Measurements from ENCODE around the gene RCOR3.

RCOR3 gene

DNA sequence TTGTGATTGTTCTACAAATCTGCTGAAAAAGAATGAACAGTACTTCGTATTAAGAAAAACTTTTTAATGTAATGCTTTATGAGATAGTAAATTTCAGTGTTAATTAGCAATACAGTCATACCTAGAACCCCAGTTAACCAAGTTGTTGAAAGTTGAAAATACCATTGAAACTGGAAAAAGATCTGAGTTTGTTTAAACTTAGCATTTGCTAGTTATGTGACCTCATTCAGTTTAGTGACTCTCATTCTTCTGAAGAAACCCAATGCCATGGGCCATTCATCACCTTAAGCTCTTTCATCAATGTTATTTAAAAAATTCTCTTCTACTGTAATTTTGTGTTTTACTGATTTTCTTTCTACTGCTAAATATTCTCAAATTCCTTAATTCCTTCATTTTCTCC lies 20.2 kb downstream of the RCOR3 start:
- H3K27ac ChIP-seq = no peak overlapping the region
- TF ChIP-seq, protein P1, sequence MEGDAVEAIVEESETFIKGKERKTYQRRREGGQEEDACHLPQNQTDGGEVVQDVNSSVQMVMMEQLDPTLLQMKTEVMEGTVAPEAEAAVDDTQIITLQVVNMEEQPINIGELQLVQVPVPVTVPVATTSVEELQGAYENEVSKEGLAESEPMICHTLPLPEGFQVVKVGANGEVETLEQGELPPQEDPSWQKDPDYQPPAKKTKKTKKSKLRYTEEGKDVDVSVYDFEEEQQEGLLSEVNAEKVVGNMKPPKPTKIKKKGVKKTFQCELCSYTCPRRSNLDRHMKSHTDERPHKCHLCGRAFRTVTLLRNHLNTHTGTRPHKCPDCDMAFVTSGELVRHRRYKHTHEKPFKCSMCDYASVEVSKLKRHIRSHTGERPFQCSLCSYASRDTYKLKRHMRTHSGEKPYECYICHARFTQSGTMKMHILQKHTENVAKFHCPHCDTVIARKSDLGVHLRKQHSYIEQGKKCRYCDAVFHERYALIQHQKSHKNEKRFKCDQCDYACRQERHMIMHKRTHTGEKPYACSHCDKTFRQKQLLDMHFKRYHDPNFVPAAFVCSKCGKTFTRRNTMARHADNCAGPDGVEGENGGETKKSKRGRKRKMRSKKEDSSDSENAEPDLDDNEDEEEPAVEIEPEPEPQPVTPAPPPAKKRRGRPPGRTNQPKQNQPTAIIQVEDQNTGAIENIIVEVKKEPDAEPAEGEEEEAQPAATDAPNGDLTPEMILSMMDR (conservative IDR thresholded peaks at IDR 0.05) = no peak
- no peak for TF ChIP-seq ZFX (IDR thresholded peaks at IDR 0.05)

DNA sequence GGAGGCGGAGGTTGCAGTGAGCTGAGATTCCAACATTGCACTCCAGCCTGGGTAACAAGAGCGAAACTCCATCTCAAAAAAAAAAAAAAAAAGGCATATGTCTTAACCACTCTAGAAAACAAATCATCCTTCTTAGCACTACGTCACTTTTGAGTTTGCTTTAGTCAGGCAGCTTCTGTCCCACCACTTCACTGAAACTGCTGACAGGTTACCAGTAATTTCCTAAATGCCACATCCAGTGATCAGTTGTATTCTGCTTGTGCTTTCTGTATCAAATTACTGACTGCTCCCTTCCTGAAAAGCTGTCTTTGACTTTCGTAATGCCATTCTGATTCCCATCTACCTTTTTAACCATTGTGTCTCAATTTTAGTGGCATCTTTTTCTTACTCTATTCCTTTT lies 21.7 kb downstream of the RCOR3 start:
- TF ChIP-seq ZFX (IDR thresholded peaks at IDR 0.05) = no peak
- TF ChIP-seq, protein P1 (conservative IDR thresholded peaks at IDR 0.05) = no peak
- H3K27ac ChIP-seq = no peak overlapping the region

DNA sequence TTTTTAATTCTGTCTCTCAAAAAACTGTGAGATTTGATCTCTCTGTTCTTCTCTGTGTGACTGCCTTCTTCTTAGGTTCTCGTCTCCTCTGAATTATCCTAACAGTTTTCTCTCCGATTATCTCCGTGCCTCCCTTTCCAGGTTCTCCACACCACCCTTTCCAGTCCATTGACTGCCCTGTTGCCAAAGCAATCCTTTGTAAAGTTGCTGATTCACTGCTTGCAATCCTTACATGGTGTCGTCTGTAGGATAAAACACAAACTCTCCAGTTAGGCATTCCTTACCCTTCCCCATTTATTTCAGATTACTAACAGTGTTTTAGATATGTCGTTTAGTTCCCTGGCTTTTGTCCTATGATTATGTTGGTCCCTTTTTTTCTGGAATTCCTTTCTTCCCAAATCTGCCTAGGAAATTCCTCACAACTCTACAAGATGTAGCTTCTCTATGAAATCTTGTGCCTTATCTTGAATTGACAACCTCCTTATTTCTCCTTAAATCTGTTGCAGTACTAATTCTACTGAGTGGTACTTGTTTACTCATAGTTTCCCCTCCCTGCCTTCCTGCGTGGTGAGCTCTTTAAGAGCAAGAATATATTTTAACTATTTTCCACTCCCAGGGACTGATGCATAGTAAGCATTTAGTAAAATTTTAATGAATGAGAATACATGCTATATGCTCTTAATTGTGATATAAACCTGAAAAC lies 22.3 kb downstream of the RCOR3 start:
- TF ChIP-seq ZFX (IDR thresholded peaks at IDR 0.05) = no peak
- TF ChIP-seq, protein P1 (conservative IDR thresholded peaks at IDR 0.05) = no peak
- no peak overlapping the region for H3K27ac ChIP-seq

DNA sequence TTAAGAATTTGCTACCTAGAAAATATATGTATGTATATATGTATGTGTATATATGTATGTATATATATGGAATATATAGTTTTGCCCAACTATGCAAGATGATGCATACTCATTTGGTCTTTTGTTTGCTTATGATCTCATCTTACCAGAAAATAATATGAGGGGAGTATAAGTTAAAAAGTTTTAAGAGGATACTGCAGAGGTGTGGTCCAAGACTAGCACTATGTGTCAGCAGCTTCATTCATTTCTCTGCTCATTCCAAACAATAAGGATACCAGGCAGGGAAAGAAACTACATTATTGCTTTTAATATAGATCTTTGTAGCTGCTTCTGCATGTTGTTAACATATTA lies 22.8 kb downstream of the RCOR3 start:
- H3K27ac ChIP-seq = no peak overlapping the region
- TF ChIP-seq, protein P1 (conservative IDR thresholded peaks at IDR 0.05) = no peak
- TF ChIP-seq ZFX (IDR thresholded peaks at IDR 0.05) = no peak

DNA sequence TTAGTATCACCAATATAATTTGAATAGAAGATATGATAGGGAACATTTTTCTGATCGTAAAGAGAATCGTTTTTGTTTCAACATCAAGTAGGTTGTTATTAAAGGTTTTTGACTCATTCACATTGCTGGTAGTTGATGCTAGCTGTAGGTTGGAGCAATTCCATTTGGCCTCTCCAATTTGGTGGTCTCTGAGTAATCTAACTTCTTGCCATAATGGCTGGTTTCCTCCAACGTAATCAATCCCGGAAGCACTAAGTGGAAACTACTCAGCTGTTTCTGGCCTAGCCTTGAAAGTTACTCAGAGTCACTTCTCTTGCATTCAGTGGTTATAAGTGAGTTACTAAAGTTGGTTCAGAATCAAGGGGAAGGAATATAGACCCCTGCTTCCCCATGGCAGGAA lies 26.0 kb downstream of the RCOR3 start:
- TF ChIP-seq ZFX (IDR thresholded peaks at IDR 0.05) = no peak
- TF ChIP-seq, protein P1 (conservative IDR thresholded peaks at IDR 0.05) = no peak

DNA sequence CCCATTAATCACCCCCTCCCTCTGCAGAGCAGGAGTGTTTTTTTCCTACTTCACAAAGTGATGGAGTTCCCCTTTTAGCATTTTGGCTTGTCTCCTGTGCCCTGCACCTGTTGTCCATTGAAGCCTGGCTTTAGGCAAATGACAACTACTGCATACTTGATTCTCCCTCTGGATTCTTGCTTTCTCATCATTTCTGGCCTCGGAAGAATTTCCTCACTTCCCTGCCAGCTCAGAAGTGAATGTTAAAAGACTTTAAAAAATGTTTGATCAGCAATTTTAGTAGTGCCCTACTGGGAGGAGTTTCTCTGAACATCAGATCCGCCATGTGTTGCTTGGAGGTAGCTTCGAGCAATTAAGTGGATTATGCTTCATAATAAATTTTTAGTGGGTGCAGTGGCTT lies 28.1 kb downstream of the RCOR3 start:
- no peak for TF ChIP-seq ZFX (IDR thresholded peaks at IDR 0.05)
- TF ChIP-seq, protein P1 (conservative IDR thresholded peaks at IDR 0.05) = no peak
- no peak overlapping the region for H3K27ac ChIP-seq

More for the DNA sequence above, 26.0 kb downstream of the RCOR3 start:
- no peak overlapping the region for H3K27ac ChIP-seq

DNA sequence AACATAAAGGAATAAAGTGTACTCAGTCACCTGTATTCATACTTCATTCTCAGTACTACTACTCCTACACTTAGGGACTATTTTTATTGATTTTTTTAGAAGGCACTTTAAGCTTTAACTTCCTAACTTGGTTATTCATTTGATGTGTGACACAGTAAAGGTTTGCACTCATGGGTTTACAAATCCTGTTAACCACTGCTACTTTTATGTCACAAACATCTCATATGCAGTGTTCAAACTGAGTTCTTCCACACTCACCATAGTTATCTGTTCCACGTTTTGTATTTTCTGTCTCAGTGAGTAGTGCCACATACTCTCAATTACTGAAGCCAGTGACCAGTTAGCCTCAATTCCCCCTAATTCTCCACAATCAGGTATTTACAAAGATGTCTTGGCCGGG lies 33.2 kb downstream of the RCOR3 start:
- TF ChIP-seq ZFX (IDR thresholded peaks at IDR 0.05) = no peak
- TF ChIP-seq, protein P1 (conservative IDR thresholded peaks at IDR 0.05) = no peak
- no peak overlapping the region for H3K27ac ChIP-seq

All from C4-2B (cell line).